ENCODE data around the gene PODXL. TPM values are rescaled to one million over a fixed set of nuclear protein-coding genes. Genes with fewer than 3 reads are reported as not detected.

The PODXL gene
- total RNA-seq, 1 experiment from 2014 or later: 32.3 TPM

DNA sequence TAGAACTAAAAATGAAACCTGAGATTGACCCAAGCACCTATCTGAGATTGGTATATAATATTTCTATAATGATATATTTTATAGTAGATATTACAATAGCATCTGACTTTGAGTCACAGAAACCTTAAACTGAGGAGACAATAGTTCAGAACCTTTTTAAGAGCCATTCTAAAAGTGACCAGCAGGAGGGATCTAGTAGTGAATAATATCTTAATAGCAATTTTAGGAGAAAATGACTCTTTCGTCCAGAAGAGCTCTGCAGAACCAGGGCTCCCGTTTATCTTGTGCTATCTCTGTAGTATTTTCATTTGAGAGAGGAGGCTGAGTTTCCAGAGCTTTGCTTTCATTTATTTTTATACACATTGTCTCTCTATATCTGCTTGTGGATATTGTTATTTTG is 68.1 kb downstream of the PODXL start:
- H3K36me3 ChIP-seq (ENCODE audit: control insufficient read depth, insufficient read depth, low read length): peaks cover 11% of the 10 kb centered on the region
- no peak for ATAC-seq
- BruUV-seq (replicated peaks): no TSS peak
- in situ Hi-C loops (cut with HindIII; ENCODE audit: low pct_unique_long_range_greater_than_20kb, low sequenced_read_pairs) (no loop called here), intact Hi-C loops (cut with micrococcal nuclease; ENCODE audit: unreplicated experiment) (no loop called here)
- no peaks in the 10 kb centered on the region for H3K9me3 ChIP-seq (ENCODE audit: control insufficient read depth, insufficient read depth, low read depth, low read length)
- no peaks in the 10 kb centered on the region for H3K27me3 ChIP-seq (ENCODE audit: control insufficient read depth, insufficient read depth, low read length)
- no peak for TF ChIP-seq SIN3A (IDR thresholded peaks at IDR 0.05; ENCODE audit: borderline replicate concordance, insufficient read depth, low read depth, low read length)
- TF ChIP-seq POLR2AphosphoS5 (IDR thresholded peaks at IDR 0.05; ENCODE audit: low read depth, low read length): no peak
- TF ChIP-seq, protein P1, sequence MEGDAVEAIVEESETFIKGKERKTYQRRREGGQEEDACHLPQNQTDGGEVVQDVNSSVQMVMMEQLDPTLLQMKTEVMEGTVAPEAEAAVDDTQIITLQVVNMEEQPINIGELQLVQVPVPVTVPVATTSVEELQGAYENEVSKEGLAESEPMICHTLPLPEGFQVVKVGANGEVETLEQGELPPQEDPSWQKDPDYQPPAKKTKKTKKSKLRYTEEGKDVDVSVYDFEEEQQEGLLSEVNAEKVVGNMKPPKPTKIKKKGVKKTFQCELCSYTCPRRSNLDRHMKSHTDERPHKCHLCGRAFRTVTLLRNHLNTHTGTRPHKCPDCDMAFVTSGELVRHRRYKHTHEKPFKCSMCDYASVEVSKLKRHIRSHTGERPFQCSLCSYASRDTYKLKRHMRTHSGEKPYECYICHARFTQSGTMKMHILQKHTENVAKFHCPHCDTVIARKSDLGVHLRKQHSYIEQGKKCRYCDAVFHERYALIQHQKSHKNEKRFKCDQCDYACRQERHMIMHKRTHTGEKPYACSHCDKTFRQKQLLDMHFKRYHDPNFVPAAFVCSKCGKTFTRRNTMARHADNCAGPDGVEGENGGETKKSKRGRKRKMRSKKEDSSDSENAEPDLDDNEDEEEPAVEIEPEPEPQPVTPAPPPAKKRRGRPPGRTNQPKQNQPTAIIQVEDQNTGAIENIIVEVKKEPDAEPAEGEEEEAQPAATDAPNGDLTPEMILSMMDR (IDR thresholded peaks at IDR 0.05): no peak; the same call in 1 of the 2 replicates
- TF ChIP-seq TCF7L2 (IDR thresholded peaks at IDR 0.05; ENCODE audit: low read depth, low read length): no peak
- TF ChIP-seq, protein P2, sequence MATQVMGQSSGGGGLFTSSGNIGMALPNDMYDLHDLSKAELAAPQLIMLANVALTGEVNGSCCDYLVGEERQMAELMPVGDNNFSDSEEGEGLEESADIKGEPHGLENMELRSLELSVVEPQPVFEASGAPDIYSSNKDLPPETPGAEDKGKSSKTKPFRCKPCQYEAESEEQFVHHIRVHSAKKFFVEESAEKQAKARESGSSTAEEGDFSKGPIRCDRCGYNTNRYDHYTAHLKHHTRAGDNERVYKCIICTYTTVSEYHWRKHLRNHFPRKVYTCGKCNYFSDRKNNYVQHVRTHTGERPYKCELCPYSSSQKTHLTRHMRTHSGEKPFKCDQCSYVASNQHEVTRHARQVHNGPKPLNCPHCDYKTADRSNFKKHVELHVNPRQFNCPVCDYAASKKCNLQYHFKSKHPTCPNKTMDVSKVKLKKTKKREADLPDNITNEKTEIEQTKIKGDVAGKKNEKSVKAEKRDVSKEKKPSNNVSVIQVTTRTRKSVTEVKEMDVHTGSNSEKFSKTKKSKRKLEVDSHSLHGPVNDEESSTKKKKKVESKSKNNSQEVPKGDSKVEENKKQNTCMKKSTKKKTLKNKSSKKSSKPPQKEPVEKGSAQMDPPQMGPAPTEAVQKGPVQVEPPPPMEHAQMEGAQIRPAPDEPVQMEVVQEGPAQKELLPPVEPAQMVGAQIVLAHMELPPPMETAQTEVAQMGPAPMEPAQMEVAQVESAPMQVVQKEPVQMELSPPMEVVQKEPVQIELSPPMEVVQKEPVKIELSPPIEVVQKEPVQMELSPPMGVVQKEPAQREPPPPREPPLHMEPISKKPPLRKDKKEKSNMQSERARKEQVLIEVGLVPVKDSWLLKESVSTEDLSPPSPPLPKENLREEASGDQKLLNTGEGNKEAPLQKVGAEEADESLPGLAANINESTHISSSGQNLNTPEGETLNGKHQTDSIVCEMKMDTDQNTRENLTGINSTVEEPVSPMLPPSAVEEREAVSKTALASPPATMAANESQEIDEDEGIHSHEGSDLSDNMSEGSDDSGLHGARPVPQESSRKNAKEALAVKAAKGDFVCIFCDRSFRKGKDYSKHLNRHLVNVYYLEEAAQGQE (IDR thresholded peaks at IDR 0.05; ENCODE audit: insufficient read depth in 1 of 2, low read depth in 2 of 2, low read length in 1 of 2): no peak
- CTCF ChIA-PET: no interaction called here
- H3K4me1 ChIP-seq (ENCODE audit: control insufficient read depth, insufficient read depth, low read length): no peaks in the 10 kb centered on the region
- POLR2A ChIA-PET: interaction anchor here (1.0 kb wide), 1 partner anchor 136 kb away, joined by 4 read pairs; no protein-coding TSS in a partner anchor
- no peak for DNase-seq (ENCODE audit: low read depth, low spot score)
- no peak overlapping the region for H3K4me3 ChIP-seq (ENCODE audit: low read depth in 2 of 2, low read length in 2 of 2)
- no peak overlapping the region for H3K27ac ChIP-seq (ENCODE audit: low read length)

DNA sequence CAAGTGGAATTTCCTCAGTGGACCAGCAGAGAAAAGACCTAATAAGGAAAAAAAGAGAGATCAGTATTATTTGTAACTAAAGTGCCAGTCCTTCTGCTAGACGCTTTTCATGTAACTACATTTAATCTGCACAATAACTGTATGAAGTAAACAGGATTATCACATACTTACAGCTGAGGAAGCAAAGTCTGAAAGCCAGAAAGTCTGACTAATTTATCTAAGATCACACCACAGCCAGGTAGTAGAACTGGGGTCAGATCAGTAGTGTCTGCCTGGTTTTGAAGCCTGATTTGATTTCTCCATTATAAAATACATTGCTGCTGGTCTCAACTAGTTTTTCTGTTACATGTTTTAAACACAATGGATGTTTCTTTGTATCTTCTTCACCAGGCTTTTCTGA is 69.2 kb downstream of the PODXL start:
- intact Hi-C loops (cut with micrococcal nuclease; ENCODE audit: unreplicated experiment) (no loop called here), in situ Hi-C loops (cut with HindIII; ENCODE audit: low pct_unique_long_range_greater_than_20kb, low sequenced_read_pairs) (no loop called here)
- ChIA-PET POLR2A (no interaction called here), CTCF (no interaction called here)
- Histone ChIP-seq H3K4me1 (ENCODE audit: control insufficient read depth, insufficient read depth, low read length) (no peaks in the 10 kb centered on the region), H3K9me3 (ENCODE audit: control insufficient read depth, insufficient read depth, low read depth, low read length) (no peaks in the 10 kb centered on the region), H3K36me3 (ENCODE audit: control insufficient read depth, insufficient read depth, low read length) (peaks cover 11% of the 10 kb centered on the region), H3K27ac (ENCODE audit: low read length) (no peak overlapping the region), H3K27me3 (ENCODE audit: control insufficient read depth, insufficient read depth, low read length) (no peaks in the 10 kb centered on the region), H3K4me3 (ENCODE audit: low read depth in 2 of 2, low read length in 2 of 2) (no peak overlapping the region)
- ATAC-seq (no peak), DNase-seq (ENCODE audit: low read depth, low spot score) (no peak)
- TF ChIP-seq POLR2AphosphoS5 (IDR thresholded peaks at IDR 0.05; ENCODE audit: low read depth, low read length): no peak
- TF ChIP-seq, protein P1 (IDR thresholded peaks at IDR 0.05): no peak
- no peak for TF ChIP-seq TCF7L2 (IDR thresholded peaks at IDR 0.05; ENCODE audit: low read depth, low read length)
- TF ChIP-seq SIN3A (IDR thresholded peaks at IDR 0.05; ENCODE audit: borderline replicate concordance, insufficient read depth, low read depth, low read length): no peak
- TF ChIP-seq, protein P2 (IDR thresholded peaks at IDR 0.05; ENCODE audit: insufficient read depth in 1 of 2, low read depth in 2 of 2, low read length in 1 of 2): no peak
- no TSS peak for BruUV-seq (replicated peaks)
